CD4-positive, alpha-beta T cell (primary cell): Measurements from ENCODE around the gene OPRL1. TPM values are rescaled to one million over a fixed set of nuclear protein-coding genes. Genes with fewer than 3 reads are reported as not detected.

Source experiments
- ATAC-seq: fragments of 200-7000 bp; cut with Tn5 transposase; one replicate; pipeline ENCODE4 v1.10.0; 2022; ENCODE audit warnings: mild to moderate bottlenecking; ENCODE audit not compliant: poor library complexity
- CTCF ChIA-PET: fragments of 350-600 bp; sonication (Branson Sonifier 250); formaldehyde crosslinking; loops from one replicate; lab custom pipeline; 2021; ENCODE audit warnings: antibody characterized with exemption, inconsistent platforms; lab: Charles Lee
- POLR2A ChIA-PET: fragments of 350-600 bp; sonication (Branson Sonifier 250); formaldehyde crosslinking; loops from one replicate; lab custom pipeline; 2021; ENCODE audit warnings: antibody characterized with exemption, inconsistent platforms; lab: Charles Lee
- DNase-seq, 14 experiments: peaks; one replicate each; pipeline ENCODE4 v3.0.0-alpha.2; 2013 to 2020; ENCODE audit warnings: mixed read lengths in 2 of 14
- H3K27ac ChIP-seq, 2 donors: one replicate each; pipeline versions ENCODE4 v1.5.1 to v1.7.0; 2013; ENCODE audit warnings: low read length in 2 of 2, low read depth in 1 of 2, mild to moderate bottlenecking in 1 of 2
- H3K27me3 ChIP-seq, 2 experiments: 1 replicate in 1 of 2; 2 replicates in 1 of 2; pipeline versions ENCODE4 v1.6.1 to v1.7.0; 2013; ENCODE audit warnings: low read length in 2 of 2, control low read depth in 1 of 2, mild to moderate bottlenecking in 1 of 2, moderate library complexity in 1 of 2; ENCODE audit not compliant: insufficient read depth in 2 of 2, control insufficient read depth in 1 of 2
- H3K36me3 ChIP-seq: one replicate; pipeline ENCODE4 v1.6.1; 2013; ENCODE audit warnings: low read length, control low read depth; ENCODE audit not compliant: insufficient read depth
- H3K4me1 ChIP-seq: one replicate; pipeline ENCODE4 v1.6.1; 2013; ENCODE audit warnings: low read length, control low read depth; ENCODE audit not compliant: insufficient read depth
- H3K4me3 ChIP-seq: one replicate; pipeline ENCODE4 v1.5.1; 2013; ENCODE audit warnings: mild to moderate bottlenecking, low read length, moderate library complexity
- H3K9me3 ChIP-seq, 2 experiments: 1 replicate in 1 of 2; 2 replicates in 1 of 2; pipeline versions ENCODE4 v1.6.1 to v1.7.0; 2013; ENCODE audit warnings: low read length in 2 of 2, mild to moderate bottlenecking in 2 of 2, control low read depth in 1 of 2, moderate library complexity in 1 of 2; ENCODE audit not compliant: control insufficient read depth in 1 of 2, insufficient read depth in 1 of 2
- H3K27ac Mint-ChIP-seq: one replicate; pipeline ENCODE4 v1.8.0; 2020; ENCODE audit warnings: mixed read lengths
- H3K27me3 Mint-ChIP-seq: one replicate; pipeline ENCODE4 v1.8.0; 2021; ENCODE audit warnings: mixed read lengths
- H3K36me3 Mint-ChIP-seq: one replicate; pipeline ENCODE4 v1.8.0; 2021; ENCODE audit warnings: low read depth, mixed read lengths
- H3K4me1 Mint-ChIP-seq: one replicate; pipeline ENCODE4 v1.8.0; 2021; ENCODE audit warnings: low read depth, mixed read lengths
- H3K4me3 Mint-ChIP-seq: one replicate; pipeline ENCODE4 v1.8.0; 2020; ENCODE audit warnings: mild to moderate bottlenecking, mixed read lengths
- H3K9me3 Mint-ChIP-seq: one replicate; pipeline ENCODE4 v1.8.0; 2020; ENCODE audit warnings: mixed read lengths
- intact Hi-C, 2 experiments: fragments of 100-400 bp; cut with DNase I in 1 of 2; cut with micrococcal nuclease in 1 of 2; formaldehyde crosslinking; loops; one replicate each; pipeline versions ENCODE4 v1.15.1 to v1.9.0; 2023 to 2025; cut with DNase I, micrococcal nuclease
- total RNA-seq, 174 experiments: library from RNA in 2 of 174; stranded (reverse) in 2 of 174; gene quantifications; one replicate each; pipeline ENCODE4 v1.2.3 and lab custom pipeline; 2021 to 2026
- TF ChIP-seq, protein P1 (sequence below): fragments of 200-600 bp; IDR thresholded peaks from one replicate; pipeline ENCODE4 v1.8.0; 2022; ENCODE audit warnings: antibody characterized with exemption, mild to moderate bottlenecking

Gene OPRL1
- total RNA-seq, 2 experiments from 2014 or later = 1.0 to 1.2 TPM

- ChIA-PET POLR2A (no interaction called here), CTCF (no interaction called here)
- DNase-seq = no peak
- no peak overlapping the region for H3K27ac Mint-ChIP-seq
- Histone ChIP-seq H3K27ac (no peak overlapping the region), H3K27me3 (peaks cover 0 to 4% of the 10 kb centered on the region in 2 experiments), H3K36me3 (peaks cover 53% of the 10 kb centered on the region), H3K9me3 (no peaks in the 10 kb centered on the region), H3K4me3 (no peak overlapping the region), H3K4me1 (peaks cover 44% of the 10 kb centered on the region)
- intact Hi-C loops = loop anchor here in 1 of 2 experiments (10.0 kb wide), 1 partner anchor 48 kb away; the partner anchor contains the start of gene PRPF6
- H3K9me3 Mint-ChIP-seq = no peaks in the 10 kb centered on the region
- H3K27me3 Mint-ChIP-seq = no peaks in the 10 kb centered on the region
- H3K36me3 Mint-ChIP-seq = peaks cover 55% of the 10 kb centered on the region
- H3K4me3 Mint-ChIP-seq = peak overlapping the region; percentile 20
- TF ChIP-seq, protein P1, sequence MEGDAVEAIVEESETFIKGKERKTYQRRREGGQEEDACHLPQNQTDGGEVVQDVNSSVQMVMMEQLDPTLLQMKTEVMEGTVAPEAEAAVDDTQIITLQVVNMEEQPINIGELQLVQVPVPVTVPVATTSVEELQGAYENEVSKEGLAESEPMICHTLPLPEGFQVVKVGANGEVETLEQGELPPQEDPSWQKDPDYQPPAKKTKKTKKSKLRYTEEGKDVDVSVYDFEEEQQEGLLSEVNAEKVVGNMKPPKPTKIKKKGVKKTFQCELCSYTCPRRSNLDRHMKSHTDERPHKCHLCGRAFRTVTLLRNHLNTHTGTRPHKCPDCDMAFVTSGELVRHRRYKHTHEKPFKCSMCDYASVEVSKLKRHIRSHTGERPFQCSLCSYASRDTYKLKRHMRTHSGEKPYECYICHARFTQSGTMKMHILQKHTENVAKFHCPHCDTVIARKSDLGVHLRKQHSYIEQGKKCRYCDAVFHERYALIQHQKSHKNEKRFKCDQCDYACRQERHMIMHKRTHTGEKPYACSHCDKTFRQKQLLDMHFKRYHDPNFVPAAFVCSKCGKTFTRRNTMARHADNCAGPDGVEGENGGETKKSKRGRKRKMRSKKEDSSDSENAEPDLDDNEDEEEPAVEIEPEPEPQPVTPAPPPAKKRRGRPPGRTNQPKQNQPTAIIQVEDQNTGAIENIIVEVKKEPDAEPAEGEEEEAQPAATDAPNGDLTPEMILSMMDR = no peak
- H3K4me1 Mint-ChIP-seq = peaks cover 13% of the 10 kb centered on the region
- no peak for ATAC-seq
These were observed 46.9 kb upstream of the OPRL1 start for GRCh38 chr20:64032706-64033624.

DNA sequence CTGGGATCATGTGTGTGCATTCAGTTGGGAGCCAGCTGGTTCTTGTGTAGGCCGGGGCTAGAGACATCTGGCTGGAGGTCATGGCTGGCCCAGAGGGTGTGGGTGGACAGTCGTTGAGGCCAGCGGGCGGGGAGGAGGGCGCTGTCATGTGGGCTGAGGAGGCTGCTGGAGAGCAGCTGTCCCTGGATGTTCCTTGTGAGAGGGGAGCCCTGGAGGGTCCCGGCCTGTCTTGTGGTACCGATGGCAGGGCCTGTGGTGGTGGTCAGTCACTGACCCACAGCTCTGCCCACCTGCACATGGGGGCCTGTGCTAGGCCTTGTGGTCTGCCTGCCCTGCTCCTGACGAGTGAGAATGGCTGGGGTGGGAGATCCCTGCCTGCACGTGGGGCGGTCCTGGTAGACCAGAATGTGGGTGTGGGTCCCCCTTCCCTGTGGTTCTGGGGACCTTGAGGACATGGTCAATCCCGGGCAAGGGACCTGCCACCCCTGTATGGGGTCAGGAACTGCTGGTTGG, 45.8 kb upstream of the OPRL1 start:
- Histone ChIP-seq H3K4me1 (peaks cover 52% of the 10 kb centered on the region), H3K4me3 (no peak overlapping the region), H3K36me3 (peaks cover 43% of the 10 kb centered on the region), H3K27ac (peak overlapping the region in 1 of 2 donors; percentile 7), H3K9me3 (no peaks in the 10 kb centered on the region), H3K27me3 (peaks cover 0 to 4% of the 10 kb centered on the region in 2 experiments)
- TF ChIP-seq, protein P1 = no peak
- H3K9me3 Mint-ChIP-seq = no peaks in the 10 kb centered on the region
- no peak overlapping the region for H3K4me3 Mint-ChIP-seq
- POLR2A ChIA-PET = no interaction called here
- H3K36me3 Mint-ChIP-seq = peaks cover 44% of the 10 kb centered on the region
- intact Hi-C loops = loop anchor here in 1 of 2 experiments (10.0 kb wide), 1 partner anchor 49 kb away; the partner anchor contains the start of gene PRPF6
- CTCF ChIA-PET = interaction anchor here (0.6 kb wide), 1 partner anchor 9 kb away, joined by 4 read pairs; no protein-coding TSS in a partner anchor
- H3K27ac Mint-ChIP-seq = no peak overlapping the region
- ATAC-seq = no peak
- DNase-seq = no peak
- no peaks in the 10 kb centered on the region for H3K27me3 Mint-ChIP-seq
- peaks cover 13% of the 10 kb centered on the region for H3K4me1 Mint-ChIP-seq

GRCh38 chr20:64035066-64035932, 44.6 kb upstream of the OPRL1 start:
- no peaks in the 10 kb centered on the region for H3K27me3 Mint-ChIP-seq
- Histone ChIP-seq H3K9me3 (no peaks in the 10 kb centered on the region), H3K27ac (peak overlapping the region in 1 of 2 donors; percentile 7), H3K36me3 (peaks cover 31% of the 10 kb centered on the region), H3K27me3 (peaks cover 0 to 4% of the 10 kb centered on the region in 2 experiments), H3K4me1 (peaks cover 65% of the 10 kb centered on the region), H3K4me3 (no peak overlapping the region)
- intact Hi-C loops = loop anchor here in 1 of 2 experiments (10.0 kb wide), 1 partner anchor 50 kb away; the partner anchor contains the start of gene PRPF6
- DNase-seq (peak in 5 of 14 experiments; percentile 22 to 67 (median 48)), ATAC-seq (no peak)
- ChIA-PET POLR2A (no interaction called here), CTCF (interaction anchor here (0.6 kb wide), 1 partner anchor 8 kb away, joined by 4 read pairs; no protein-coding TSS in a partner anchor)
- H3K27ac Mint-ChIP-seq = peak overlapping the region; percentile 72
- TF ChIP-seq, protein P1 = no peak
- peaks cover 32% of the 10 kb centered on the region for H3K36me3 Mint-ChIP-seq
- H3K4me3 Mint-ChIP-seq = peak overlapping the region; percentile 45
- no peaks in the 10 kb centered on the region for H3K9me3 Mint-ChIP-seq
- H3K4me1 Mint-ChIP-seq = peaks cover 24% of the 10 kb centered on the region
